NB4 (cell line): ENCODE measurements around the gene MRM1.

Source experiments
- CTCF ChIP-seq: IDR thresholded peaks from one replicate; pipeline ENCODE4 v1.5.1; 2012; ENCODE audit warnings: low read depth, low read length
- POLR2A ChIP-seq: IDR thresholded peaks from 2 replicates; pipeline ENCODE4 v1.6.1; 2011; ENCODE audit warnings: mild to moderate bottlenecking; ENCODE audit not compliant: insufficient read length; ENCODE audit errors: extremely low read depth

DNA sequence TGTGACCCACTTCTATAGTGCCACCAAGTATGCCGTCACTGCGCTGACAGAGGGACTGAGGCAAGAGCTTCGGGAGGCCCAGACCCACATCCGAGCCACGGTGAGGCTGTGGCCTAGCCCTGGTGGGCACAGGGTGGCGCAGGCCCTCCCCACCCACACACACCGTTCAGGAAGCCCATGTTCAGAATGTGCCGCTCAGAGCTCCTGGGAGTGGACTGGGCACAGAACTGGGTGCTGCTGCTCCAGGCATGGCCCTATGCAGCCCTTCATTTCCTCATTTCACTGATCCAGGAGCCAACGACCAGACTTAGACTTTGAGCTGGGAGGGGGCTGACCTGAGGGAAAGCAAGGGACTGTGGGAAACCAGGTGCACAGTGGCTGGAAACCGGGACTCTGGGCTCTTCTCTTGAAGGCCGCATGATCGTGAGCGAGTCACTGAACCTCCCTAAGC, 2.4 kb upstream of the MRM1 start:
- TF ChIP-seq CTCF: no peak
- no peak for TF ChIP-seq POLR2A
